Fibroblast of peridontal ligament (primary cell): ENCODE measurements around the gene SCAMP2.
A peak's percentile ranks its signal among the peaks of the same experiment; 100 is the strongest.
"Not testable (repeated sequence)": the region's sequence is repeated elsewhere in the genome, so short reads cannot be mapped to it uniquely, and the experiment has no call there.

Experiments
- DNase-seq: peaks from one replicate; pipeline ENCODE4 v3.0.0-alpha.2; 2010; ENCODE audit errors: extremely low read depth

SCAMP2 gene

DNA sequence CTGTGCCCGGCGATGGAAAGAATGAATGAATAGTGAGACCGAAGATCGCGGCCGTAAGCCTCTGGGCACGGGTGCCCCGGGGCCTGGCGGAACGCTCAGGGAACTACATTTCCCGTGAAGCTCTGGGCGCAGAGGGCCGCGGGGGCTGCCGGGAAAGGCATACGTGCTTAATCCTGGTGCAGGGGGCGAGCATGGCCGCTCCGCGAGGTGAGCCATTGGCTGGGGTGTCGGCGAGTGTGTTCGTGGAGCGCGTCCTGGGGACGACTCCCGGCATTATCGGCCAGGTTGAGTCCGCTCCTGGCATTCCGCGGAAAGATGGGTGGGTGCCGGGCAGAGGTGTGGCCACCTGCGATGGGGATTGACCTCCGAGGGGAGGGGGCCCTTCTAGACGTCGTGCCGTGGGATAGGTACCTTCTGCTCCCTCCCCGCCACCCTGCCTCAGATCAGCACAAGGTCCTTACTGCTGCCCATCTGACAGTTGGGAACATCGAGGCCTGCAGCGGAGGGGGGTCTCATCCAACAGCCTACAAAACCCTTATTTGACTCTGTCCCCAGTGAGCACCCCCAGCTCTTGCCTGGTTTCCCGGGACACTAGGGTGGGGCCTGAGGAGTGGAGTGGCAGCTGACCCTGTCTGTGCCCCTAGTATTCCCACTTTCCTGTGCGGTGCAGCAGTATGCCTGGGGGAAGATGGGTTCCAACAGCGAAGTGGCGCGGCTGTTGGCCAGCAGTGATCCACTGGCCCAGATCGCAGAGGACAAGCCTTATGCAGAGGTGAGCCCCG, 16.9 kb upstream of the SCAMP2 start, which contains the start of gene MPI:
Gene MPI (plus strand): TSS at position 160 of the 782 bp plus-strand sequence. CDS start 32 bp downstream, at position 192.
- peak; percentile 65 for DNase-seq

DNA sequence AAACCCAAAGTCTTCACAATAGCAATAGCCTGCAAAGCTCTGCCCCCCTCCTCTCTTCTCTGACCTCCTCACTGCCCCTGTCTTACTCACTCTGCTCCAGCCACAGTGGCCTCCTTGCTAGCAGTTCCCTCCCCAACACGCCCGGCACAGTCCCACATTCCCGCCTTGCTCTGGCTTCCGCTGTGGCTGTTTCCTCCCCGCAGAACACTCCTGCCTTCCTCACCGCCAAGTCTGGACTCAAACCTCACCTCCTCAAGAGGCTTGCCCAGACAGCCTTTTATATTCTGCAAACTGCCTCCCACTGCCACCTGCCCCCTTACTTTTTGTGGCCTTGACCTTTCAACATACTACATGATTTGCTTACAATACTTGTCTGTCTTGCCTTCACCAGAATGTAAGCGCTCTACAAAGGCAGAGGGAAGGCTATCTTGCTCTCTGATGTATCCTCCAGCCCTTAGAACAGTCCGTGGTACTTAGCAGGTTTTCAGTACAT, 16.3 kb upstream of the SCAMP2 start:
- peak; percentile 19 for DNase-seq

DNA sequence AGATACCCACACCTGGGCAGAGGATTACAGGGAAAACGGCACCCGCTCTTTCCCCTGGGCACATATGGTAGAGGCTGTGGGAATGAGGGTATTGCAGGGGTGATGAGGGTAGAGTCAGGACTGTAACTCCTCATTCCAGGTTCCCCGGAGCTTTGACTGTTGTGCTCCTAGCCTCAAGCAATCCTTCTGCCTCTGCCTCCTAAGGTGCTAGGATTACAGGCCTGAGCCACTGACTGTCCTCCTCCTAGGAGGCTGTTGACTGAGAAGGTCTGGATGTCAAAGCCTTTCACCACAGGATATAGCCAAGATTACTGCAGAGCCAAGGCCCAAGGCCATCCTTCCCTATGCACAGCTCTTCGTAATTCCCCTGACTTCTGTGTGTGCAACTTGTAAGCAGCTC, 15.6 kb upstream of the SCAMP2 start:
- no peak for DNase-seq

DNA sequence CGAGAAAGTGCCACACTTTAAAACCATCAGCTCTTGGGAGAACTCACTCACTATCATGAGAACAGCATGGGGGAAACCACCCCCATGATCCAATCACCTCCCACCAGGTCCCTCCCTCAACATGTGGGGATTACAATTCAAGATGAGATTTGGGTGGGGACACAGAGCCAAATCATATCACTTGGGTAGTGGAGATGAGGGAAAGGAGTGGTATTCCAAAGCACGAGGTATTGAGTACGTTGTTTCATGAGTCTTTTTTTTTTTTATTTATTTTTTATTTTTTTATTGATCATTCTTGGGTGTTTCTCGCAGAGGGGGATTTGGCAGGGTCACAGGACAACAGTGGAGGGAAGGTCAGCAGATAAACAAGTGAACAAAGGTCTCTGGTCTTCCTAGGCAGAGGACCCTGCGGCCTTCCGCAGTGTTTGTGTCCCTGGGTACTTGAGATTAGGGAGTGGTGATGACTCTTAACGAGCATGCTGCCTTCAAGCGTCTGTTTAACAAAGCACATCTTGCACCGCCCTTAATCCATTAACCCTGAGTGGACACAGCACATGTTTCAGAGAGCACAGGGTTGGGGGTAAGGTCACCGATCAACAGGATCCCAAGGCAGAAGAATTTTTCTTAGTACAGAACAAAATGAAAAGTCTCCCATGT, 14.5 kb upstream of the SCAMP2 start:
- not testable (repeated sequence) for DNase-seq

DNA sequence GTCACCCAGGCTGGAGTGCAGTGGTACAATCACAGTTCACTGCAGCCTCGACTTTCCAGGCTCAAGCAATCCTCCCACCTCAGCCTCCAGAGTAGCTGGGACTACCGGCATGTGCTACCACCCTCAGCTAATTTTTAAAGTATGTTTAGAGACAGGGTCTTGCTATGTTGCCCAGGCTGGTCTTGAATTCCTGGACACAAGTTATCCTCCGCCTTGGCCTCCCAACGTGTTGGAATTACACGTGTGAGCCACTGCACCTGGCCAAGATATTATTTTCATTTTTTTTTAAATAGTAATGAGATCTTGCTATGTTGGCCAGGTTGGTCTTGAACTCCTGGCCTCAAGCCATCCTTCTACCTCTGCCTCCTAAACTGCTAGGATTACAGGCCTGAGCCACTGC, 12.3 kb upstream of the SCAMP2 start:
- no peak for DNase-seq

DNA sequence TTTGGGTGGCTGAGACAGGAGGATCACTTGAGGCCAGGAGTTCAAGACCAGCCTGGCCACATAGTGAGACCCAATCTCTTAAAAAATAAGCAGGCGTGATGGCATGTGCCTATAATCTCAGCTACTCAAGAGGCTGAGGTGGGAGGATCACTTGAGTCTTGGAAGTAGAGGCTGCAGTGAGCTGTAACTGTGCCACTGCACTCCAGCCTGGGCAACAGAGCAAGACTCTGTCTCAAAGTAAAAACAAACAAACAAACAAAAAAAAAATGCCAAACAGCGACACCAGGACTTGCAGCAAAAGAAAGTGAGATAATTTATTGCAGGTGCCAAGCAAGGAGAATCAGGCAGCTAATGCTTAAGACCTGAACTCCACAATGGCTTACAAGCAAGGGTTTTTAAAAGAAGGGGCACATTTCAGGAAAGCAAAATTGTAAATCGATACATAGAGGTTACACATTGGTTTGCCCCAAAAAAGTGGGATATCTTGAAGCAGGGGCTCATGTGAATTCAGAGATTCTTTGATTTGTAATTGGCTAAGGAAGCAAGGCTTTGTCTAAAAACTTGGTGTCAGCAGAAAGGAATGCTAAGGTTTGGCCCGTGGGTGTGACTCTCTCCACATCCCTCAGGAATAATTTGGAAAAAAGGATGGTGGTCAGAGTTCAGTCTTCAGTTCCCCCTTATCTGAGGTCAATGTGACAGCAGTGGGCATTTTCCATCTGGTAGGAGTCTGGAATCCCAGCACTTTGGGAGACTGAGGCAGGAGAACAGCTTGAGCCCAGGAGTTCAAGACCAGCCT, 11.5 kb upstream of the SCAMP2 start:
- peak; percentile 17 for DNase-seq

DNA sequence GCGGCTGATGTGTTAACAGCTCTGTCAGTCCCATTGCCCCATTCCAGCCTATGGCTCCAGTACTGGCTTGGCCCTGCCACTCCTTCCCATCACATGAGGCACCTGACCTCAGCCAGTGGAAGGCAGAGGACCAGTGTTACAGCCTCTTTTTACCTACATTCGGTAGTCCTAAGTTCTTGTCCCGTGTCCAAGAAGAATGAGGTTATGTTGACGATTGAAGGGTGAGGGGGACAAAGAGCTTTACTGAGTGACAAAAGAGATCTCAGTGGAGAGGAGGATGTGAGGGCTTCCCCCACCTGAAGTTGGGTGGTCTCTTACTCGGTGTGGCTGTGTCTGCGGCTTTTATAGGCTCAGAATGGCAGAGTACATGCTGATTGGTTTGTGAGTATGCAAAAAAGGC, 9.4 kb upstream of the SCAMP2 start:
- no peak for DNase-seq

DNA sequence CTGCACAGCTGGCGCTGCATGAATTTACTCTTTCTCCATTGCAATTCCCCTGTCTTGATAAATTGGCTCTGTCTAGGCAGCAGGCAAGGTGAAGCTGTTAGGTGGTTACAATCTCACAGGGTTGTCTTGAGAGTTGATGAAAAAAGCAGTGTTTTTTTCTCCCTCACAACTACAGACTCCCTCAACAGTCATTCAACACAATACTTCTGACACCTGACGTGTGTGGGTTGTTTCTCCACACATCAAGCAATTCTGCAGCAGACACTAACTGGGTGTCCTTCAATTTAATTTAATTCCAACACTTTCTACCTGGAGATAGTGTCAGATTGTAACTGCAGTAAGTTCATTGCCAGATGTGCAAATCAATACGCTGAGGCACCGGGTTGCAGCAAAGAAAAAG, 5.1 kb upstream of the SCAMP2 start:
- no peak for DNase-seq

DNA sequence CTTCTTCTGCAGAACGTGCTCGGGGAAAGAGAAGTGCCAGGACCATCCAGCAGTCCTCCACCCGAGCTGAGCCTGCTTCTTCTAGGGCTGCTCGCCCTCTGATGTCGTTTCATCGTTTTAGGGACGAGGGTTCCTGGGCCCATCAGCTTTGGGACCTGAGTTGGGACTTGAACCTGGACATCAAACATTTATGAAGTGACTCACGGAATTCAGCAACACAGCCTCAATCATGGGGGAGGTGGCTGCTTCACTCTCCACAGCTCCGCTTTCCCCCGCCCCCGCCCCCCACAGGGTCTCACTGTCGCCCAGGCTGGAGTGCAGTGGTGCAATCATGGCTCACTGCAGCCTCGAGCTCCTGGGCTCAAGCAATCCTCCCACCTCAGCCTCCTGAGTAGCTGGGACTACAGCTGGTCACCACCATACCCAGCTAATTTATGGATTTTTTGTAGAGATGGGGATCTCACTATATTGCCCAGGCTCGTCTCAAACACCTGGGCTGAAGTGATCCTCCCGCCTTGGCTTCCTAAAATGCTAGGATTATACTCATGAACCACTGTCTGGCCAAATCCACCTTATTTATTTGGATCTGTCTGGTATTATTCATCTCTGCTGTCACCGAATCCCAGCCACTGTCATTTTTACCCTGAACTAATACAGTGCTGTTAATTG, 725 bp upstream of the SCAMP2 start:
- DNase-seq, result no peak

DNA sequence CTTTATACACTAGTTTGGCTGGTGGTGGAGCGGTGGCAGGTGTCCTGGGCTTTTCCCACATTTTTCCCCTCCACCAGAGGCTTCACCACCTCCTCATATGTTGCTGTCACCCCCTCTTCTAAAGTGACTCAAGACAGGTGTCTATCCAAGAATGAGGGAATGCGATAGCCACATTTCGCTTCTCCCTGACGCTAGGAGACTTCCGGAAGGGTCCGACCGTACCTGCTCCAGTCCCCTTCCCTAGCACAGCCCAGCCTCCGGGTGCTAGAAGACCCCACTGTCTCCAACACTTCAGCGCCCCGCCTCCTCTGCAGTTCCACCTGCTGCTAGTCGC, 496 bp downstream of the SCAMP2 start:
- DNase-seq, result no peak

DNA sequence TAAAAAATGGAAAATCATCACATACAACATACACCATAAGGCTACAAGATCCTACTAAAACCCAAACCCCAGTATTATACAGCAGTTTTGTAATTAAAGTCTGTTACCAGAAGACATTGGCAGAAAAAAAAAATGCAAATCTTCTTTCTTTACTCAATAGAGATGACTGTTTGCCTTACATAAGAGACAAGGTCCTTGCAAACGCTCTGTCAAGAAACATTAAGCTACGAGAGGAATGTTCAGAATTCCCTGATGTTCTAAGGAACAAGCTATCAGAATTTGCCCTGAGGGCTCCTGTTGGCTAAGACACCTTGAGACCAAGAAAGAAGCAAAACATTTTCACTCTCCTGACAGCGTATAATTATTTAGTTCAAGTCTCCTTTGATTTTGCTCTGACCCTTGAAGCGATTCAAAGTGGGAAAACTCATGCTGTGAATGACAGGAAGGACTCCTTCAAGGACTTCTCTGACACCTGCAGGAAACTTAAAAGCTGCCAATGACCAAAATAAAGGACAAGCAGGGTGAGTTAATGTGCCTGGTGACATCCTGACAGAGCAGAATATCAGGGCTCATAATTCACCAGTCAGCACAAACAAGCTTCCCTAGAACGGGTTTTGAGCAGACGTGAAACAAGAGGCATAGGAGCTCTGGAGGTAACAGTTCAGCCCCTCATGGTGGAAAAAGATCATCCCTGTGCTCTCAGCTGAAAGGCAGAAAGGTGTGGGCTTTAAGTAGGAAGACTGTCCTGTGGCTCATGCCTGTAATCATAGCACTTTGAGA, 2.5 kb downstream of the SCAMP2 start:
- no peak for DNase-seq

DNA sequence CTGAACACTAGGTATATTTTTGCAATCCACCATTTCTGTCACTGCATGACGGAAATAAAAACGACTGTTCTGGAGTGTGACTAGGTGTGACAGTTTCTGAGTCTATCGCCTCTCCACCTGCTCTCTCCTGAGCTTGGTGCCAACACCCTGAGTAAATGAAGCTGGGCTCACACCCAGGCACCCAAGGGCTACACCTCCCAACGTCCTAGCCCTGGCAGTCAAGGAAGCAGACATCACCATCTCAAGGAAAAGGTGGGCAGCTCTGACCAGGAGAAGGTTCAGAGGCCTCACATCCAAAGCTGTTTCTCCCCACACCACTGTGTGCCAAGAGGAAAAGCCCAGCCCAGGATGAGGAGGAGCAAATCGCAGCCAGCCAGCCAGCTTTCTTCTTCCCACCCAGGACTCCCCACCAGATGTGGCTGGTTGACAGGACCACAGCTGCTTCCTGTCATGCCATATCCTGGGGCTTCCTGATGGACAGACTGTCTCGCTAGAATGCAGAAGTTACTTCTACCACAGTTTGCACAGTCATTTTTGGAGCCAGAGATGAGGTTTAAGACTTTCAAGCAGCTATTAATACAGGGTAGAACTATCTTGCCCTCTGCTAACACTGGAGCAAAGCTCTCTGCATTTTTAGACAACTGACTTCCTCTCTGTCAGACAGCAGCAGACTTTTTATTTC, 3.3 kb downstream of the SCAMP2 start:
- DNase-seq, result peak; percentile 9

DNA sequence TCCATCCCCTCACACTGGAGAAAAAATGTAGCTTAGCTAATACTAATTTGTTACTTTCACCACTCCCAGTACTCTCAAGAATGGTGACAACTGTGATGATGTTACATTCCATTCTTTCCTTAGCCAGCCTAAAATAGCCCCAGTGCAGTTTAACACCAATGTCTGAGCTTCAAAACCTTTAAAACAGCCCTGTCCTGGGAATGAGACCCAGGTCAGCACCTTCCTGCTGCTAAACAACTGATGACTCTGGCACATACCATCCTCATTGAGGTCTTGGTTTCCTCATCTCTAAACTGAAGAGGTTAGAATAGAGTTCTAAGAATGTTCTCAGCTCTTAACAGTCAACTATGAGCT, 3.8 kb downstream of the SCAMP2 start:
- no peak for DNase-seq

DNA sequence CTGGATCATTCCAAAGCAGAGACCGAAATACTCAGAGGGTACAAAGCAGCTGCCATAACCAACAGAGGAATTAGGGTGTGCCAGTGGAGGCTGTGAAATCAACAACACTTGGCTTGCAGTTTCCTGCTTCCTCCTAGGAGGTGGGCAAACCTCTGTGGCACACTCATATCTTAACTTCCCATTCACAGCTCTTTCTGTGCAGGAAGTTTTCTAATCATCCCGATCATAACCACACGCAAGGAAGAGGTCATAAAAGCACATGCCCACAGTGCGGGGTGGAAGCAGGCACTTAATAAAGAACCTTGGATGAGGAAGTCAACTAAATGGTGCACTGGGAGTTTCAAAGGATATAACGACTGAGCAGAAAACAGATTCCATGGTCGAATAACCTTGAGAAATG, 5.1 kb downstream of the SCAMP2 start:
- DNase-seq, result no peak

DNA sequence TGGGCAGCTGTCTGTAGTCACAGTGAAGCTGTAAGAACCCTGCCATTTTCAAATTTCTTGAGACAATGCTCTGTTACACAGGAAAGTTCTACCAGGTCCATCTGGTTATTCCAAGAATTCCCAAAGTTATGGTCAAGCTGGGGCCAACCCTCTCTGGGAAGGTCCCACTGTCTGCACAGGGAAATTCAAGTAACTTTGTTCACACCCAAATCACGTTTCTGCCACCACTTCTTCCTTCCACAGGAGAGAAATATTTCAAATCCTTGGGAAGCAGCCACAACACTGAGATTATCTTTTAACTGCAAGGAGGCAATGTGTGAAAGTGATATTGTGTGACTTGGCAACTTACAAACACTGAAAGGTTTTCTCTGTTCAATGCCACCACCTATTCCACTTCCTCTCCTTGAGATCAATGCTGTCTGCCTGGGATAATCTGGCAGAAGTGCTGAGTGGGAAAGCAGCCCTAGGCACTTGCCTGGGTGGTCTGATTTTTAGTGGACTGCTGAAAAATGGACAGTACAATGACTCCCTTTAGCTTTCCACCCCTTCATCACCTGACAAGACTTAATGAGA, 5.6 kb downstream of the SCAMP2 start:
- no peak for DNase-seq

DNA sequence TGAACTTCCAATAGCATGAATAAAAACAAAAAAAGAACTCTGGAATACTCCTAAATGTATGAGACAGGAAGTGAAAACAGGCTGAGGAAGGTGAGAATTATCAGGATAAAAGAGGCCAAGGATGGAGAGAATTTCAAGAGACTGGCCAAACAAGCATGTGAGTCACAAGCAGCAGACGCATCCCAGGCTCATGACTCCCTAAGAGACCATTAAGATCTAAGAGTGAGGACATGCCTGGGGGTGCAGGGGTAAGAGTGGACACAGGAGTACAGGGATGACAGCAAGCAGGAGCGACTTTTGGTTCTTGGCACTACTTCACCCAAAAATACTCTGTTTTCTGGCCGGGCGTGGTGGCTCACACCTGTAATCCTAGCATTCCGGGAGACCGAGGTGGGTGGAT, 7.1 kb downstream of the SCAMP2 start:
- peak; percentile 42 for DNase-seq

DNA sequence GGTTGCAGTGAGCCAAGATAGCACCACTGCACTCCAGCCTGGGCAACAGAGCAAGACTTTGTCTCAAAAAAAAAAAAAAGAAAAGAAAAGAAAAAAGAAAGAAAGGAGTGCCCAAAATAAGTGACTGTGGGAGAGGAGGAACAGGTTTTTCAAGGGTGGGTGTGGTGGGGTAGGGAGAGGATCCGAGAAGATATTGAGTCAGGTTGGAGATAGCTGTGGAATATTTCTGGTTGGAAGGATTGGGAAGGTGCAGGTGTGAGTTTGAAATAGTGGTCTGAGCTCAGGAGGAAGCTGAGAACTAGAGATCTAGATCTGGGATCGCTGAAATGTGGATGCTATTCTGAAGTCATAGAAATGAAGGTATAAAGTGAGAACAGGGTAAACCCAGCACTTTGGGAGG, 7.8 kb downstream of the SCAMP2 start:
- DNase-seq, result no peak

DNA sequence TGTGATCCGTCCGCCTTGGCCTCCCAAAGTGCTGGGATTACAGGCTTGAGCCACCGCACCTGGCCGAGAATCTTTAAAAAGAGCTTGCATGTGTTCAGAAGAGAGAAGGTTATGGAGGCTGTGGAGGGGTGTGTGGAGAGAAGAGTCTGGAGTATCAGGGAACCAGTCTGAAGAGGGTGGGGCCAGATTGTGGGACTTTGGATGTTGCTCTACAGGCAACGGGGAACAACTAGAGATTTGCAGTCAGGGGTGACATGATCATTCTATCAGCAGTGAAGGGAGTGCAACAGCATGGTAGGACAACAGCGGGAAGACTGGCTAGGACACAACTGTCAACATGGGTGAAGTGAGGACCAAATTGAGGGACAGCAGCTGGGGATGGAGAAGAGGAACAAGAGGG, 8.9 kb downstream of the SCAMP2 start:
- DNase-seq, result no peak

DNA sequence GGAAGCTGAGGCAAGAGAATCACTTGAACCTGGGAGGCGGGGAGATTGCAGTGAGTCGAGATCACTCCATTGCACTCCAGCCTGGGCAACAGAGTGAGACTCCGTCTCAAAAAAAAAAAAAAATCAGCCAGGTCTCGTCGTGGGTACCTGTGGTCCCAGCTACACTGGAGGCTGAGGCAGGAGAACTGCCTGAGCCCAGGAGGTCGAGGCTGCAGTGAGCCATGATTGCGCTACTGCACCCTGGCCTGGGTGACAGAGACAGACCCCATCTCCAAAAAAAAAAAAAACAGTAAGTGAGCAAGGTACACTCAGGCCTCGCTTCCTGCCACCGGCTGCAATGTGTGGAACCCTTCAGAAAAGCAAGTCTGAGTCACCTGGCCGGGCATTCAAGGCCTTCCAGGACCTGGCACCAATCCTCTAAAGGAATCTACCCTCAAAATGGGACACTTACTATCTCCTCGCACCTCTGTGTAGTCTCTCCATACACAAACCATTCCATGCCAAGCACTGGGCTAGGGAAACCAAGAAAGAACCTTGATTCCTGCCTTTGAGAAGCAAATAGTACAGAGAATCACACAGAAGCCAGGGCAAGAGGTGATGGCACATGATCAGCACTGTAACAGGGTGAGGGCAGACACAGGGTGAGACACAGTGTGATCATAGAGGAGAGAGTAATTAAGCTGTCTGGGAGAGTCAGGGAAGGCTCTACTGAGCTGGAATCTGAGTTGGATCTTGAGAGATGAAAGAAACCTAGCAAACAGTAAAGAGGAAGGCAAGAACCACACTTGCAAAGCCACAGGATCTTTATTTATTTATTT, 9.7 kb downstream of the SCAMP2 start:
- DNase-seq, result no peak

DNA sequence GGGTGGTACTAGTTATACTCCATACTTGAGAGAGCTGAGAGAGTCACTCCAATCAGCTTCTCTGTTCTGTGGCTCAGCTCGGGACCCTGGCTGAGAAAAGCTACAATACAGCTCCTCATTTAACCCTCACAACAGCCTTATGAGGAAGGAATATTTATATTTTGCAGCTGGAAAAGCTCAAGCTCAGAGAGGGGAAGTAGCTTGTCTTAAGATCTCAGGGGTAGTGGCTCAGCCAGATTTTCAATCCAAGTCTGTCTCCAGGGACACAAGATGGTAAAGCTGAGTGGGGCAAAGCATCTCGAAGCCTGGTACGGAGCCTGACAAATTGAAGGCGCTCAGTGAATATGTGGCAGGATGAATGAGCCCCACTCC, 14.8 kb downstream of the SCAMP2 start:
- no peak for DNase-seq
